ENCODE results near the gene MORC3.
A peak's percentile ranks its signal among the peaks of the same experiment; 100 is the strongest.
"Not testable (repeated sequence)": the region's sequence is repeated elsewhere in the genome, so short reads cannot be mapped to it uniquely, and the experiment has no call there.

The MORC3 gene

GRCh38 chr21:36377391-36377842 lies 57.4 kb downstream of the MORC3 start:
- no peak overlapping the region for H3K4me3 ChIP-seq (ENCODE audit: low read depth, low read length)
- TF ChIP-seq CTCF (IDR thresholded peaks at IDR 0.05; ENCODE audit: borderline replicate concordance, insufficient read depth, low read depth, low read length): no peak

- TF ChIP-seq CTCF (IDR thresholded peaks at IDR 0.05; ENCODE audit: borderline replicate concordance, insufficient read depth, low read depth, low read length): no peak
- H3K4me3 ChIP-seq (ENCODE audit: low read depth, low read length): no peak overlapping the region
These were observed 59.3 kb downstream of the MORC3 start for GRCh38 chr21:36379251-36379650.

- H3K4me3 ChIP-seq (ENCODE audit: low read depth, low read length): no peak overlapping the region
- no peak for TF ChIP-seq CTCF (IDR thresholded peaks at IDR 0.05; ENCODE audit: borderline replicate concordance, insufficient read depth, low read depth, low read length)
These were observed 62.0 kb downstream of the MORC3 start for GRCh38 chr21:36381841-36382589.

- not testable (repeated sequence) for H3K4me3 ChIP-seq (ENCODE audit: low read depth, low read length)
These were observed 62.7 kb downstream of the MORC3 start for GRCh38 chr21:36382722-36383121.

- TF ChIP-seq CTCF (IDR thresholded peaks at IDR 0.05; ENCODE audit: borderline replicate concordance, insufficient read depth, low read depth, low read length): no peak
- peak overlapping the region; percentile 74 for H3K4me3 ChIP-seq (ENCODE audit: low read depth, low read length)
These were observed 64.9 kb downstream of the MORC3 start for GRCh38 chr21:36384885-36385232.

- peak within 1 kb of the TSS; percentile 74 for H3K4me3 ChIP-seq (ENCODE audit: low read depth, low read length)
- no peak for TF ChIP-seq CTCF (IDR thresholded peaks at IDR 0.05; ENCODE audit: borderline replicate concordance, insufficient read depth, low read depth, low read length)
These were observed 65.4 kb downstream of the MORC3 start, which contains the start of gene CHAF1B for GRCh38 chr21:36385233-36386030. CHAF1B (plus strand) TSS chr21:36385392; CDS start chr21:36386137, 745 bp downstream.

GRCh38 chr21:36386031-36386642 lies 66.1 kb downstream of the MORC3 start:
- no peak for TF ChIP-seq CTCF (IDR thresholded peaks at IDR 0.05; ENCODE audit: borderline replicate concordance, insufficient read depth, low read depth, low read length)
- H3K4me3 ChIP-seq (ENCODE audit: low read depth, low read length): peak overlapping the region; percentile 74
